Camera-type eye (tissue), 1 donor: Measurements from ENCODE around the gene INTS6L. TPM values are rescaled to one million over a fixed set of nuclear protein-coding genes. Genes with fewer than 3 reads are reported as not detected.

Experiments used
- total RNA-seq: library from RNA; depleted of rRNA; stranded (reverse); fragments of >200 nt; gene quantifications from one replicate; pipeline ENCODE4 v1.2.3, GENCODE V29; 2014

The INTS6L gene
- 26.5 TPM for total RNA-seq

GRCh38 chrX:135520553-135521404 lies at the start of gene INTS6L:
Gene INTS6L (plus strand): TSS chrX:135520660. CDS start chrX:135520993, 333 bp downstream.

Other genes with a start within 250 kb of the INTS6L start
- not detected for gene ETDC, start 211.2 kb upstream of the INTS6L start, total RNA-seq
- gene ZNF75D, start 176.6 kb upstream of the INTS6L start, total RNA-seq: 17.1 TPM
- 16.4 TPM for gene ZNF449, start 175.9 kb upstream of the INTS6L start, total RNA-seq
- gene SMIM10L2A, start 98.7 kb upstream of the INTS6L start, total RNA-seq: 6.0 TPM
- not detected for gene CT45A1, start 193.0 kb downstream of the INTS6L start, total RNA-seq
- gene CT45A3, start 247.5 kb downstream of the INTS6L start, total RNA-seq: not detected